ENCODE data around the gene ZNF22.

- no peak for TF ChIP-seq POLR2AphosphoS5 (IDR thresholded peaks at IDR 0.05; ENCODE audit: low read depth, low read length)
- no peak for TF ChIP-seq RNF2 (IDR thresholded peaks at IDR 0.05; ENCODE audit: borderline replicate concordance, low read depth, low read length, missing control alignments, poor library complexity, severe bottlenecking)
- TF ChIP-seq HDAC6 (IDR thresholded peaks at IDR 0.05; ENCODE audit: low read depth, low read length) = no peak
- TF ChIP-seq CTCF (IDR thresholded peaks at IDR 0.05; ENCODE audit: control extremely low read depth in 1 of 3, insufficient read depth in 1 of 3, low read depth in 1 of 3, low read length in 3 of 3) = no peak
- no peak for TF ChIP-seq CHD2 (IDR thresholded peaks at IDR 0.05; ENCODE audit: low read length)
- no peak for TF ChIP-seq ZNF274 (IDR thresholded peaks at IDR 0.05; ENCODE audit: borderline replicate concordance, extremely low read depth, low read length)
- no peak for TF ChIP-seq GABPA (IDR thresholded peaks at IDR 0.05; ENCODE audit: borderline replicate concordance, insufficient read depth, low read length)
- no peak for TF ChIP-seq BCL11A (IDR thresholded peaks at IDR 0.05; ENCODE audit: low read depth in 2 of 2, low read length in 2 of 2)
- no peak for TF ChIP-seq POLR2A (IDR thresholded peaks at IDR 0.05; ENCODE audit: control extremely low read depth in 1 of 2, low read depth in 2 of 2, low read length in 2 of 2)
- no peak for TF ChIP-seq GTF2F1 (IDR thresholded peaks at IDR 0.05; ENCODE audit: borderline replicate concordance, low read depth, low read length)
- no peak for TF ChIP-seq BRCA1 (IDR thresholded peaks at IDR 0.05; ENCODE audit: low read depth, low read length)
- no peak for TF ChIP-seq EGR1 (IDR thresholded peaks at IDR 0.05; ENCODE audit: borderline replicate concordance, low read depth, low read length)
Measured at GRCh38 chr10:44993226-44993921, 7.3 kb upstream of the ZNF22 start.
